ENCODE results near the gene TBX1. TPM values are rescaled to one million over a fixed set of nuclear protein-coding genes. Genes with fewer than 3 reads are reported as not detected.

The TBX1 gene
- total RNA-seq, 1 donor from 2014 or later, result 3.4 TPM

GRCh38 chr22:19779685-19780268 is 19.2 kb downstream of the TBX1 start:
- no peaks in the 10 kb centered on the region for H3K9me3 Mint-ChIP-seq
- no peak for TF ChIP-seq CTCF (conservative IDR thresholded peaks at IDR 0.05)
- H3K4me3 Mint-ChIP-seq, result no peak overlapping the region
- no peaks in the 10 kb centered on the region for H3K36me3 Mint-ChIP-seq
- DNase-seq (ENCODE audit: extremely low spot score, unreplicated experiment), result no peak
- peaks cover 6% of the 10 kb centered on the region for H3K4me1 Mint-ChIP-seq (ENCODE audit: unreplicated experiment)
- peaks cover 23% of the 10 kb centered on the region for H3K27me3 Mint-ChIP-seq
- no peak overlapping the region for H3K27ac Mint-ChIP-seq

GRCh38 chr22:19782533-19782932 is 22.0 kb downstream of the TBX1 start:
- Mint-ChIP-seq H3K4me1 (ENCODE audit: unreplicated experiment) (peaks cover 6% of the 10 kb centered on the region), H3K27me3 (peaks cover 19% of the 10 kb centered on the region), H3K9me3 (no peaks in the 10 kb centered on the region), H3K27ac (no peak overlapping the region), H3K4me3 (no peak overlapping the region), H3K36me3 (no peaks in the 10 kb centered on the region)
- TF ChIP-seq CTCF (conservative IDR thresholded peaks at IDR 0.05), result no peak
- DNase-seq (ENCODE audit: extremely low spot score, unreplicated experiment), result no peak

DNA sequence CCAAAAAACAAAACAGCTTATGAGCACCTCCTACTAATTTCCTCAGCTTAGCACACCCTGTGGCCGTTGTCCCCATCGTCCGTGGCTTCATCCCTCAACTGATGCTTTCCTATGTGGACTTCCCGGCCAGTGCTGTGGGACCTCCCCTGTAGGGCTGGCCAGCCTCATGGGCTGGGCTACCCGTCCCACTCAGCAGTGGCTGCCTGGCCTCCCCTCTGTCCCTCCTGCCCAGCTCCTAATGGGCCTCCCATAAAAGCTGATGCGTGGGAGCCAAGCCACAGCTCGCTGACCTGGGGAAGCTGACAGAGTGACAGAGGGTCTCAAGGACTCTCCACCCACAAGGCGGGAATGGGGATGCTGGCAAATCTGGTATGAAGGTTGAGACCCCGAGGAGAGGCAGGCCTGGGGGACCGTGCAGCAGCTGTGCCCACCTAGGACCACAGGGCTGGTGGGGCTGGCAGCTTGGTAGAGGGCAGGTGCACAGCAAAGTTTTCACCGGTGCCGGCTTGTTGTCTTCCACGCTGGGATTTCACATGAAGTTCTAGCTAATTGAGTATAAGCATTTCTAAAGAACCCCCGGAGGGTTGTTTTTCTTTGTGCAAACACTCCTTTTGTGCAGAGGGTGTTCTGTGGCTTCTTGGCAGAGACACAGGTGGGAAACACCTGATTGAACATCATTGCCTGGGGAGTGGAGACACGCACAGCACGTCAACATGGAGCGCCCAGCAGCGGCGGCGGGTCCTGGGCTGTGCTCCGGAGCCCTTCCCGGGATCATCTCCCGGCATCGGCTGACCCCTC is 23.2 kb downstream of the TBX1 start:
- Mint-ChIP-seq H3K27ac (no peak overlapping the region), H3K9me3 (no peaks in the 10 kb centered on the region), H3K36me3 (no peaks in the 10 kb centered on the region), H3K27me3 (peaks cover 17% of the 10 kb centered on the region), H3K4me1 (ENCODE audit: unreplicated experiment) (peaks cover 6% of the 10 kb centered on the region), H3K4me3 (no peak overlapping the region)
- no peak for TF ChIP-seq CTCF (conservative IDR thresholded peaks at IDR 0.05)
- no peak for DNase-seq (ENCODE audit: extremely low spot score, unreplicated experiment)

DNA sequence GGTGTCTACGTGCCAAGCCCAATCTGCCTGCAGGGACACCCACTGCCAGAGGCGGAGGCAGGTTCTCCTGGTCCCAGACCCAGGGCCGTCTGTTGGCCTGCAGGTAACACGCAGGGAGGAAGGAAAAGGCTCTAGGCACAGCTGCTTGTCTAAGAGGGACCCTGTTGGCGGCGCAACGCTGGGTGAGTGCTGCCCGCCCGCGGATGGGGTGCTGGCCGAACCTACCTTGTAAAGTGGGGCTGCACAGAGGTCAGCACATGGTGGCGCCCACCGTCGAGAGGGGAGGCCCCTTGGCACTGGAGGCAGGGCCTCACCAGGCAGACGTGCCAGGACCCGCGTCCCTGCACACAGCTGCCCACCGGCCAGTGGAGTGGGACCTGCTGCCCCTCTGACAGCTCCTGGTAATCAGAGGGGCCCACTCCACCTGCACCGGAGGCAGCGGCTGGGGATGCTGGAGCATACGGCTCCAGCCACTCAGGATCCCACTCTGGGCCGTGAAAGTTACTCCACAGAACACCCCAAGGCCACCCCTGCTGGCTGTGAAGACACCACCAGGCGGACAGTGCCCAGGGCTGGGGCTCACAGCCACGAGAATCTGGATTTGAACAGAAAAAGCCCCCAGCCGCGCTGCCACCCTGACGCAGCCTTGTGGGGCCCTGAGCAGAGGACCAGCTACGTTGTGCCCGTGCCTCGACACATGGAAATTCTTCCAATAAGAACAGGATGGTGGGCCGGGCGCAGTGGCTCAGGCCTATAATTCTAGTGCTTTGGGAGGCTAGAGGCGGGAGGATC is 24.0 kb downstream of the TBX1 start:
- TF ChIP-seq CTCF (conservative IDR thresholded peaks at IDR 0.05), result no peak

DNA sequence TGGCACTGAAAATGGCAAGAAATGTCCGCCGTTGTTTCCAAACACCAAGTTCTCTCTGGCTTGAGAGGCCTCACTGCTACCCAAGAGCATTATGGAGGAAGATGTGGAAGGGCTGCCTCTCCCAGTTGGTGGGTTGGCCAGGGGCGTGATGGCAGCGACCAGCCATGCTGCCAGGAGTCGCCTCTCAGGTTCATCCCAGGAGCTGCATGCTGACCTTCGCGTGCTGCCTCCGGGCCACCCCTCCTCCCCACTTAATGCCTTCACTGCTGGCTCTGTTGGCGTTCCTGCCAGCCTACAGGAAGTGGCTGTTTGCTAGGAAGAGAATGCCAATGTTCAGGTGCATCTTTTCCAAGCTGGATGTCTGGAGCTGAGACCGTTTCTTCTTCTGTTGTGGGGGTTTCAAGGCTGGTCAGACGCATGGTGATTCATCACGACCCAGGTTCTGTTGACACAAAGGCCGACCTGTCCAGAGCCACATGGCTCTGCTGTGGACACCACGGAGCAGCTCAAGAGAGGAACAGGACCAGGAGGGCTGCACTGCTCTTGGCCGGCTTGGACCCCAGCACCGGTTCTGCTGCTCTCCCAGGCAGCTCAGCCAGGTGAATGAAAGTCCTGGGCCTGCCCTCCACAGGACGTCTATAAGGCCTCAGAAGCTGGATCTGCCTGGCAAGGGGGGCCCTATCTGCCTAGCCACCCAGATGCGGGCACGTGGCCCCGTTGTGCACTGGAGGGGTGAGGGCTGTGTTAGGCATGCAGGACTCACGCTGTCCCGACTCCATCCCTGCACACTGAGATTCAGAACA is 25.1 kb downstream of the TBX1 start:
- no peak for DNase-seq (ENCODE audit: extremely low spot score, unreplicated experiment)

More for the DNA sequence above, 24.0 kb downstream of the TBX1 start:
- DNase-seq (ENCODE audit: extremely low spot score, unreplicated experiment), result no peak
- peaks cover 6% of the 10 kb centered on the region for H3K4me1 Mint-ChIP-seq (ENCODE audit: unreplicated experiment)
- peaks cover 9% of the 10 kb centered on the region for H3K27me3 Mint-ChIP-seq
- H3K27ac Mint-ChIP-seq, result no peak overlapping the region
- no peaks in the 10 kb centered on the region for H3K36me3 Mint-ChIP-seq
- no peak overlapping the region for H3K4me3 Mint-ChIP-seq
- no peaks in the 10 kb centered on the region for H3K9me3 Mint-ChIP-seq

More for the DNA sequence above, 25.1 kb downstream of the TBX1 start:
- H3K27me3 Mint-ChIP-seq, result no peaks in the 10 kb centered on the region
- H3K9me3 Mint-ChIP-seq, result no peaks in the 10 kb centered on the region
- no peaks in the 10 kb centered on the region for H3K4me1 Mint-ChIP-seq (ENCODE audit: unreplicated experiment)
- H3K36me3 Mint-ChIP-seq, result peaks cover 9% of the 10 kb centered on the region
- H3K4me3 Mint-ChIP-seq, result no peak overlapping the region
- no peak for TF ChIP-seq CTCF (conservative IDR thresholded peaks at IDR 0.05)
- H3K27ac Mint-ChIP-seq, result no peak overlapping the region
